ENCODE data around the gene TMEM132C.

DNA sequence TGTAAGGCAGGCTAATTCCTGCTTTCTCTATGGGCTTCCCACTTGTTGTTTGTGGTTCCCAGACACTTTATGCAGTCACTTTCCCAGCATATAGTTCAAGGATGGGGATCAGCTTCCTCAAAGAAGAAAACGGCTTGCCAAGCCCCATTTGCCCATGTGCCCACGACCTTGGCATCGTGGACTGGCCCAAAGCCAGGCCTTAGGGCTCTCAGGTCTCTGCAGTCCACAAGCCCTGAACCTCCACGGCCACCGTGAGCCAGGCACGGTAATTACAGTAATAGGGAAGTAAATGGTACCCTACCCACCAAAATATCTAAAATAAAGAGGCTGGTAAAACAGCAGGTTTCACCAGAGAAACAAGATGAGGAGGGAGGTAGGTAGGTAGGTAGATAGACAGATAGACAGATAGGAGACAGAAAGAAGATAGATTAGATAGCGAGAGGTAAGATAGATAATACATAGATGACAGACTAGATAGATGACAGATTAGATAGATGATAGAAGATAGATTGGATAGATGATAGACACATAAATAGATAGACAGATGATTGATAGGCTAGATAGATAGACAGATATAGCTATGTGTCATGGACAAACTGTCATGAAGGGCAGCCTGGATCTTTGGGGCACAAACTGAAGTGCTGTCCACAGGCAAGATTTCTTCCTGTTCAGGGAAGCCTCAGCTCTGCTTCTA, 393.7 kb downstream of the TMEM132C start:
- TF ChIP-seq, protein P1, sequence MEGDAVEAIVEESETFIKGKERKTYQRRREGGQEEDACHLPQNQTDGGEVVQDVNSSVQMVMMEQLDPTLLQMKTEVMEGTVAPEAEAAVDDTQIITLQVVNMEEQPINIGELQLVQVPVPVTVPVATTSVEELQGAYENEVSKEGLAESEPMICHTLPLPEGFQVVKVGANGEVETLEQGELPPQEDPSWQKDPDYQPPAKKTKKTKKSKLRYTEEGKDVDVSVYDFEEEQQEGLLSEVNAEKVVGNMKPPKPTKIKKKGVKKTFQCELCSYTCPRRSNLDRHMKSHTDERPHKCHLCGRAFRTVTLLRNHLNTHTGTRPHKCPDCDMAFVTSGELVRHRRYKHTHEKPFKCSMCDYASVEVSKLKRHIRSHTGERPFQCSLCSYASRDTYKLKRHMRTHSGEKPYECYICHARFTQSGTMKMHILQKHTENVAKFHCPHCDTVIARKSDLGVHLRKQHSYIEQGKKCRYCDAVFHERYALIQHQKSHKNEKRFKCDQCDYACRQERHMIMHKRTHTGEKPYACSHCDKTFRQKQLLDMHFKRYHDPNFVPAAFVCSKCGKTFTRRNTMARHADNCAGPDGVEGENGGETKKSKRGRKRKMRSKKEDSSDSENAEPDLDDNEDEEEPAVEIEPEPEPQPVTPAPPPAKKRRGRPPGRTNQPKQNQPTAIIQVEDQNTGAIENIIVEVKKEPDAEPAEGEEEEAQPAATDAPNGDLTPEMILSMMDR (IDR thresholded peaks at IDR 0.05): no peak
- TF ChIP-seq POLR2A (IDR thresholded peaks at IDR 0.05) (no peak), EP300 (IDR thresholded peaks at IDR 0.05) (no peak), POLR2AphosphoS5 (IDR thresholded peaks at IDR 0.05) (no peak)

Measured in sigmoid colon (tissue), 4 donors.